CD4-positive, alpha-beta T cell treated with Interleukin-15 for 1 hour (primary cell): ENCODE measurements around the gene PLK1.
A peak's percentile ranks its signal among the peaks of the same experiment; 100 is the strongest.
"Not testable (repeated sequence)": the region's sequence is repeated elsewhere in the genome, so short reads cannot be mapped to it uniquely, and the experiment has no call there.

ENCODE experiments used
- DNase-seq: peaks from one replicate; pipeline ENCODE4 v3.0.0-alpha.2; 2020

Gene PLK1

GRCh38 chr16:23678430-23679273 is at the start of gene PLK1:
Gene PLK1 (plus strand): TSS chr16:23678889. CDS start chr16:23678933, 44 bp downstream.
- DNase-seq: peak; percentile 69

GRCh38 chr16:23629516-23629915 is 49.2 kb upstream of the PLK1 start:
- DNase-seq: no peak

- not testable (repeated sequence) for DNase-seq
Measured at GRCh38 chr16:23631874-23632273, 46.8 kb upstream of the PLK1 start.

- DNase-seq: no peak
Measured at GRCh38 chr16:23634461-23635036, 44.1 kb upstream of the PLK1 start.

GRCh38 chr16:23635958-23636357 is 42.7 kb upstream of the PLK1 start:
- no peak for DNase-seq

- no peak for DNase-seq
Measured at GRCh38 chr16:23640615-23640930, 38.1 kb upstream of the PLK1 start.

- peak; percentile 89 for DNase-seq
Measured at GRCh38 chr16:23640931-23641765, 37.5 kb upstream of the PLK1 start, which contains the start of the genes DCTN5 and PALB2. Gene DCTN5 (plus strand): TSS chr16:23641466. CDS start chr16:23641543, 77 bp downstream. Gene PALB2 (minus strand): TSS chr16:23641310. CDS start chr16:23641157, 153 bp downstream.

- no peak for DNase-seq
Measured at GRCh38 chr16:23642246-23642774, 36.4 kb upstream of the PLK1 start.

GRCh38 chr16:23650674-23651416 is 27.8 kb upstream of the PLK1 start:
- DNase-seq: no peak

- DNase-seq: no peak
Measured at GRCh38 chr16:23651943-23652468, 26.7 kb upstream of the PLK1 start.

GRCh38 chr16:23663918-23664317 is 14.8 kb upstream of the PLK1 start:
- DNase-seq: no peak

GRCh38 chr16:23666571-23667354 is 11.9 kb upstream of the PLK1 start:
- DNase-seq: no peak

GRCh38 chr16:23667355-23667659 is 11.4 kb upstream of the PLK1 start:
- no peak for DNase-seq

- no peak for DNase-seq
Measured at GRCh38 chr16:23668225-23668624, 10.5 kb upstream of the PLK1 start.

GRCh38 chr16:23668873-23669272 is 9.8 kb upstream of the PLK1 start:
- no peak for DNase-seq

GRCh38 chr16:23670137-23670776 is 8.4 kb upstream of the PLK1 start:
- DNase-seq: no peak

GRCh38 chr16:23673971-23674614 is 4.6 kb upstream of the PLK1 start:
- DNase-seq: no peak

GRCh38 chr16:23676924-23677480 is 1.7 kb upstream of the PLK1 start:
- no peak for DNase-seq

- DNase-seq: peak; percentile 23
Measured at GRCh38 chr16:23679274-23679985, 741 bp downstream of the PLK1 start.

GRCh38 chr16:23679986-23680336 is 1.3 kb downstream of the PLK1 start:
- no peak for DNase-seq
